Progenitor cell of endocrine pancreas (in vitro differentiated cells): ENCODE results near the gene FAR2. TPM values are rescaled to one million over a fixed set of nuclear protein-coding genes. Genes with fewer than 3 reads are reported as not detected.

Source experiments
- DNase-seq: peaks from one replicate; pipeline ENCODE4 v3.0.0; 2021; ENCODE audit warnings: low spot score; ENCODE audit not compliant: unreplicated experiment
- H3K27ac Mint-ChIP-seq: 2 replicates; pipeline ENCODE4 v1.8.0; 2021; ENCODE audit warnings: mild to moderate bottlenecking, moderate library complexity, mixed read lengths
- H3K27me3 Mint-ChIP-seq: 2 replicates; pipeline ENCODE4 v1.8.0; 2021; ENCODE audit warnings: mixed read lengths
- H3K36me3 Mint-ChIP-seq: 2 replicates; pipeline ENCODE4 v1.8.0; 2022; ENCODE audit warnings: mixed read lengths; ENCODE audit not compliant: insufficient read depth
- H3K4me1 Mint-ChIP-seq: 2 replicates; pipeline ENCODE4 v1.8.0; 2021; ENCODE audit warnings: low read depth, mixed read lengths
- H3K4me3 Mint-ChIP-seq: 2 replicates; pipeline ENCODE4 v1.8.0; 2021; ENCODE audit warnings: low read depth, mild to moderate bottlenecking, moderate library complexity, mixed read lengths
- H3K9me3 Mint-ChIP-seq: 2 replicates; pipeline ENCODE4 v1.8.0; 2021; ENCODE audit warnings: low read depth, mixed read lengths
- CTCF ChIP-seq: fragments of 200-600 bp; sonication (generic); IDR thresholded peaks from one replicate; pipeline ENCODE4 v1.5.0; 2021; ENCODE audit warnings: antibody characterized with exemption, mild to moderate bottlenecking; ENCODE audit not compliant: unreplicated experiment
- total RNA-seq: library from RNA; stranded (reverse); gene quantifications from 2 replicates; pipeline ENCODE4 v1.2.1, GENCODE V29; 2021

Gene FAR2
- total RNA-seq, 1 donor from 2014 or later, result 4.8 TPM

DNA sequence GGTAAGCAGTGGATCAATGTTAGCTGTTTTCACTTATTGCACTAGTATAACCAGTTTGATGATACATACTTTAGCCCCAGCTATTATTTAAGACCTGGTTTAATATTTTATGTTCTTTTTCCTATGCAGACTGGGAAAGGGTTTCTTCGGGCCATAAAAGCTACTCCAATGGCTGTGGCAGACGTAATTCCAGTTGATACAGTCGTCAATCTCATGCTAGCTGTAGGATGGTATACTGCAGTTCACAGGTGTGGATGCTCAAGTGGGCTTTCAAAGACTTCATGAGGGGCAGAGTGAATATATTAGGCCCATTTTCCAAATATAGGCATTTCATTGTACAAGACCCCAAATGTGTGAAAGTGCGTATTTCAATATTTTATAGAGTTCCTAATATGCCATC, 161.8 kb downstream of the FAR2 start:
- no peak for DNase-seq
- H3K4me3 Mint-ChIP-seq, result no peak overlapping the region
- no peak overlapping the region for H3K27ac Mint-ChIP-seq
- no peak for TF ChIP-seq CTCF
- H3K27me3 Mint-ChIP-seq, result no peaks in the 10 kb centered on the region
- no peaks in the 10 kb centered on the region for H3K36me3 Mint-ChIP-seq
- peaks cover 3% of the 10 kb centered on the region for H3K4me1 Mint-ChIP-seq
- H3K9me3 Mint-ChIP-seq, result no peaks in the 10 kb centered on the region

- TF ChIP-seq CTCF, result no peak
- Mint-ChIP-seq H3K9me3 (no peaks in the 10 kb centered on the region), H3K27me3 (no peaks in the 10 kb centered on the region), H3K4me3 (no peak overlapping the region), H3K27ac (no peak overlapping the region), H3K36me3 (no peaks in the 10 kb centered on the region), H3K4me1 (peaks cover 6% of the 10 kb centered on the region)
- DNase-seq, result no peak
Measured at GRCh38 chr12:29314416-29314815, 165.3 kb downstream of the FAR2 start.

GRCh38 chr12:29316752-29317151, 167.7 kb downstream of the FAR2 start:
- H3K36me3 Mint-ChIP-seq, result peaks cover 3% of the 10 kb centered on the region
- no peak overlapping the region for H3K27ac Mint-ChIP-seq
- H3K4me1 Mint-ChIP-seq, result peaks cover 6% of the 10 kb centered on the region
- no peaks in the 10 kb centered on the region for H3K27me3 Mint-ChIP-seq
- no peak overlapping the region for H3K4me3 Mint-ChIP-seq
- no peak for TF ChIP-seq CTCF
- DNase-seq, result no peak
- no peaks in the 10 kb centered on the region for H3K9me3 Mint-ChIP-seq

DNA sequence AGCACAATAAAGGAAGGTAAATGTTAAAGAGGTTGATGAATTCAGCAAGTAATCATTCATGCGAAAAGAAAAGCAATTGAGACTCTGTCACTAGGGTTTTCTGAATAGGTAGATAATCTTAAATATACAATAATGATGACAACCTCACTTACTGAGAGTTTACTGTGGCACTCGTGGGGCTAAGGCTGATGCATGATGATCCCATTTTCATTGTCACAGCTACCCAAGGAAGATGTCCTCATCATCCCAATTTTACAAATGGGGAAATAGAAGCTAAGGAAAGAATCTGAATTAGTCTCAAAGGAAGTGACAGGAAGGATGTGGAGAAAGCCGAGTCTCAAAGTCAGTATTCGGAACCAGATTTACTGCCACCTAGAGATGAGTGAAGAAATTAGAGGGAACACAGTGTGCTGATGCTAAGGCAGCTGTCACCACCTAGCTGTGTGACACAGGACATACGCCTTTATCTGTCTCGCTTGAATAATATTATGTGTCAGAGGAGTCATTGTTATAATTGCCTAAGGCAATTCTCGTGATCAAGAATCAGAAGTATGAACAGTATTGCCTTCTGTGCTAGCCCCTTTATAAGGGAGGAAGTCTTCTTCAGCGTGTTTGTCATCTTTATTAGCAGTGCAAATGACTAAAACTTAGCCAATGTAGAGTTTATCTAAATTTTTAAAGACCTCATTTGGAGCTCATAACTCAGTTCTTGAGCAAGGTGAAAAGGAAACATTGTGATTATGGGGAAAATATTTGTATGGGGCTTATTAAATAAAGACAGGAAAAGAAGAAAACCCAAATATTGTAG, 168.7 kb downstream of the FAR2 start:
- DNase-seq, result no peak
- Mint-ChIP-seq H3K27ac (no peak overlapping the region), H3K4me1 (peaks cover 6% of the 10 kb centered on the region), H3K27me3 (no peaks in the 10 kb centered on the region), H3K36me3 (peaks cover 12% of the 10 kb centered on the region), H3K9me3 (peaks cover 5% of the 10 kb centered on the region), H3K4me3 (no peak overlapping the region)
- peak; percentile 81 for TF ChIP-seq CTCF

- no peak for DNase-seq
- Mint-ChIP-seq H3K27me3 (no peaks in the 10 kb centered on the region), H3K36me3 (peaks cover 33% of the 10 kb centered on the region), H3K27ac (no peak overlapping the region), H3K4me1 (peaks cover 6% of the 10 kb centered on the region), H3K4me3 (no peak overlapping the region), H3K9me3 (peaks cover 21% of the 10 kb centered on the region)
- no peak for TF ChIP-seq CTCF
Measured at GRCh38 chr12:29320295-29321085, 171.4 kb downstream of the FAR2 start.
